ENCODE measurements around the gene SH3TC1.

DNA sequence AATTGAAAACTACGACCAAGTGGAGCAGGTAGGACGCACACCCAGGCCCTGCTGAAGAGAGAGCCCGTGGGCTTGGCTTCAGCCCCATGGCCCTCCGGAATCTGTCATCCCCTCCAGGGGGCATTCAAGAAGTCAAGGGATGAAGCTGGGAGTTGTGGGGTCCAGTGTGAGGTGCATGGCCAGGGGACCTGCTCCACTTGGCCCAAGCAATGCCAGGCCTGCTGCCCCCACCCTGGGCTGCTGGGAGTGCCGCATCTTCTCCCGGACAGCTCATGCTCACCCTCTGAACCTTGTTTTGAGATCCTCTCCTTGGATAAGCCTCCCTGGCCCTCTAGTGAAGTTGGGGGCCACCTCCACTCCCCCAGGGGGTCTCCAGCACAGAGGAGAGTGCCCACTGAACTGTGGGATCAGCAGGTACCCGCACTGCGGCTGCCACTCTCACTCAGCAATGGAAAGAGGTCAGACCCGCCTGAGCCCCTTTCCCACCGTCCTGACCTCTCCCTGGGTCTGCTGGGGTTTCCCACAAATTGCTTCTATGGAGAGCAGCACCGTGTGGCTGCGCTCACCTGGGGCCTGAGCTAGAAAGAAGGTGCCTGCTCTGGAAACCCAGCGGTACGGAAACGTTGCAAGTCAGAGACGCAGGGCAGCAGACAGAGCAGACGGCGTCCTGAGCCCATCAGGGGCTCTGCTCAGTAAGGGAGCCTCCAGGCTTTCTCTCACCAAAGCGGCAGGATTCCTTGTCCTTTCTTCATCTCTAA lies 35.5 kb upstream of the SH3TC1 start:
- TF ChIP-seq POLR2AphosphoS5 (IDR thresholded peaks at IDR 0.05) = no peak
- TF ChIP-seq, protein P1, sequence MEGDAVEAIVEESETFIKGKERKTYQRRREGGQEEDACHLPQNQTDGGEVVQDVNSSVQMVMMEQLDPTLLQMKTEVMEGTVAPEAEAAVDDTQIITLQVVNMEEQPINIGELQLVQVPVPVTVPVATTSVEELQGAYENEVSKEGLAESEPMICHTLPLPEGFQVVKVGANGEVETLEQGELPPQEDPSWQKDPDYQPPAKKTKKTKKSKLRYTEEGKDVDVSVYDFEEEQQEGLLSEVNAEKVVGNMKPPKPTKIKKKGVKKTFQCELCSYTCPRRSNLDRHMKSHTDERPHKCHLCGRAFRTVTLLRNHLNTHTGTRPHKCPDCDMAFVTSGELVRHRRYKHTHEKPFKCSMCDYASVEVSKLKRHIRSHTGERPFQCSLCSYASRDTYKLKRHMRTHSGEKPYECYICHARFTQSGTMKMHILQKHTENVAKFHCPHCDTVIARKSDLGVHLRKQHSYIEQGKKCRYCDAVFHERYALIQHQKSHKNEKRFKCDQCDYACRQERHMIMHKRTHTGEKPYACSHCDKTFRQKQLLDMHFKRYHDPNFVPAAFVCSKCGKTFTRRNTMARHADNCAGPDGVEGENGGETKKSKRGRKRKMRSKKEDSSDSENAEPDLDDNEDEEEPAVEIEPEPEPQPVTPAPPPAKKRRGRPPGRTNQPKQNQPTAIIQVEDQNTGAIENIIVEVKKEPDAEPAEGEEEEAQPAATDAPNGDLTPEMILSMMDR (IDR thresholded peaks at IDR 0.05) = no peak
- no peak for TF ChIP-seq EP300 (IDR thresholded peaks at IDR 0.05)
- TF ChIP-seq POLR2A (IDR thresholded peaks at IDR 0.05) = no peak
